Measurements from ENCODE around the gene SORCS2. TPM values are rescaled to one million over a fixed set of nuclear protein-coding genes. Genes with fewer than 3 reads are reported as not detected.

SORCS2 gene
- total RNA-seq, 2 donors from 2014 or later, result 0.68 to 0.92 TPM

- Histone ChIP-seq H3K9me3 (no peaks in the 10 kb centered on the region), H3K36me3 (no peaks in the 10 kb centered on the region), H3K27ac (no peak overlapping the region), H3K27me3 (replicated peaks; ENCODE audit: insufficient read depth) (no peaks in the 10 kb centered on the region), H3K4me3 (no peak overlapping the region), H3K4me1 (ENCODE audit: control insufficient read depth in 1 of 2, low read depth in 2 of 2) (peaks cover under 1 to 22% of the 10 kb centered on the region in 2 donors)
- DNase-seq (ENCODE audit: low spot score), result no peak
- ATAC-seq (ENCODE audit: insufficient number of reproducible peaks, low FRiP score, low read depth), result no peak
- no peak for TF ChIP-seq CTCF (IDR thresholded peaks at IDR 0.05)
Measured at GRCh38 chr4:7635445-7636239, 443.3 kb downstream of the SORCS2 start.

- H3K36me3 ChIP-seq, result no peaks in the 10 kb centered on the region
- no peak for TF ChIP-seq CTCF (IDR thresholded peaks at IDR 0.05)
- H3K27ac ChIP-seq, result no peak overlapping the region
- DNase-seq (ENCODE audit: low spot score), result no peak
- no peaks in the 10 kb centered on the region for H3K27me3 ChIP-seq (replicated peaks; ENCODE audit: insufficient read depth)
- ATAC-seq (ENCODE audit: insufficient number of reproducible peaks, low FRiP score, low read depth), result no peak
- no peaks in the 10 kb centered on the region for H3K9me3 ChIP-seq
- H3K4me3 ChIP-seq, result no peak overlapping the region
- peaks cover 0 to 17% of the 10 kb centered on the region in 2 donors for H3K4me1 ChIP-seq (ENCODE audit: control insufficient read depth in 1 of 2, low read depth in 2 of 2)
Measured at GRCh38 chr4:7636240-7636508, 443.8 kb downstream of the SORCS2 start.

GRCh38 chr4:7637139-7637538, 444.8 kb downstream of the SORCS2 start:
- H3K36me3 ChIP-seq, result no peaks in the 10 kb centered on the region
- H3K4me3 ChIP-seq, result no peak overlapping the region
- TF ChIP-seq CTCF (IDR thresholded peaks at IDR 0.05), result no peak
- no peaks in the 10 kb centered on the region for H3K27me3 ChIP-seq (replicated peaks; ENCODE audit: insufficient read depth)
- DNase-seq (ENCODE audit: low spot score) (no peak), ATAC-seq (ENCODE audit: insufficient number of reproducible peaks, low FRiP score, low read depth) (no peak)
- H3K9me3 ChIP-seq, result no peaks in the 10 kb centered on the region
- peaks cover 0 to 8% of the 10 kb centered on the region in 2 donors for H3K4me1 ChIP-seq (ENCODE audit: control insufficient read depth in 1 of 2, low read depth in 2 of 2)
- H3K27ac ChIP-seq, result no peak overlapping the region

- DNase-seq (ENCODE audit: low spot score), result no peak
- no peak for TF ChIP-seq CTCF (IDR thresholded peaks at IDR 0.05)
- Histone ChIP-seq H3K9me3 (no peaks in the 10 kb centered on the region), H3K27ac (no peak overlapping the region), H3K27me3 (replicated peaks; ENCODE audit: insufficient read depth) (no peaks in the 10 kb centered on the region), H3K4me1 (ENCODE audit: control insufficient read depth in 1 of 2, low read depth in 2 of 2) (no peaks in the 10 kb centered on the region), H3K4me3 (no peak overlapping the region), H3K36me3 (no peaks in the 10 kb centered on the region)
- ATAC-seq (ENCODE audit: insufficient number of reproducible peaks, low FRiP score, low read depth), result no peak
Measured at GRCh38 chr4:7637971-7638370, 445.6 kb downstream of the SORCS2 start.

GRCh38 chr4:7638489-7638888, 446.2 kb downstream of the SORCS2 start:
- ATAC-seq (ENCODE audit: insufficient number of reproducible peaks, low FRiP score, low read depth), result no peak

More at GRCh38 chr4:7638489-7638888, 446.2 kb downstream of the SORCS2 start:
- DNase-seq (ENCODE audit: low spot score), result no peak
- no peak for TF ChIP-seq CTCF (IDR thresholded peaks at IDR 0.05)
- no peaks in the 10 kb centered on the region for H3K9me3 ChIP-seq
- H3K27ac ChIP-seq, result no peak overlapping the region
- H3K4me1 ChIP-seq (ENCODE audit: control insufficient read depth in 1 of 2, low read depth in 2 of 2), result no peaks in the 10 kb centered on the region
- no peaks in the 10 kb centered on the region for H3K27me3 ChIP-seq (replicated peaks; ENCODE audit: insufficient read depth)
- no peak overlapping the region for H3K4me3 ChIP-seq
- no peaks in the 10 kb centered on the region for H3K36me3 ChIP-seq
